CD4-positive, alpha-beta T cell treated with Interleukin-15 for 1 hour (primary cell): ENCODE measurements around the gene ANTXRL.
"Not testable (repeated sequence)": the region's sequence is repeated elsewhere in the genome, so short reads cannot be mapped to it uniquely, and the experiment has no call there.

Experiments
- DNase-seq: peaks from one replicate; pipeline ENCODE4 v3.0.0-alpha.2; 2020

The ANTXRL gene

GRCh38 chr10:46286991-46287693 is at the start of gene ANTXRL:
Gene ANTXRL, plus strand, starts transcription at chr10:46286997. Its CDS starts 266 bp downstream, at chr10:46287263.
- DNase-seq: no peak

DNA sequence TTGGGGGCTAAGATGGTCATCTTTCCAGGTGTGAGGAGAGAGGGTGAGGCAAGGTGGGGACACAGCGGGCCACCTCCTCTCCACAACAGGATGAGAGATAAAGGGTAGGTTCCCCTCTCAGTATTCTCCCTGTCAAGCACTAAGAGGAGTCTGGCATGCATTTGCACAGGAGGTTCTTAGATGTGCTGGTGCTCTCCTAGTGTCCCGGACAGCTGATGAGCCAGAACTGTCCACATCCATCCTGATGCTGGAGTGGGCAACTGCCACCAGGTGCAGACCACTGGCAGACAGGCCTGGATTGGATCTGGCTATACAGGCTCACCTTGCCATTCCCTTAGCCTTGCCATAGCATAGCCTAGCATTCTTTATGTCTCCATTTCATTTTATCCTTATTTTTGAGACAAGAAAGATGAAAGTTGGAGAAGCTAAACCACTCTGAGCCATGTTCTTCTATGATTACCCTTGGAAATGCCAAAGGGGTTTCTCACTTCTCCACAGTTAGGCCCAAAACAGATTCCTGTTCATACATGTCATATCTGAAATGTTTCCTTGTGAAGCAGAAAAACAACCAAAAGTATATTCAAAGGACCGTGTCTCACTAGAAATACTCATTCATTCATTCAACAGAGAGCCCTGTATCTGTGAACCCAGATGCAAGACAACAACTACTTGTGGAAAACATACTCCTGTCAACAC is 48.8 kb upstream of the ANTXRL start:
- no peak for DNase-seq

- DNase-seq: no peak
Measured at GRCh38 chr10:46239247-46239646, 47.5 kb upstream of the ANTXRL start.

DNA sequence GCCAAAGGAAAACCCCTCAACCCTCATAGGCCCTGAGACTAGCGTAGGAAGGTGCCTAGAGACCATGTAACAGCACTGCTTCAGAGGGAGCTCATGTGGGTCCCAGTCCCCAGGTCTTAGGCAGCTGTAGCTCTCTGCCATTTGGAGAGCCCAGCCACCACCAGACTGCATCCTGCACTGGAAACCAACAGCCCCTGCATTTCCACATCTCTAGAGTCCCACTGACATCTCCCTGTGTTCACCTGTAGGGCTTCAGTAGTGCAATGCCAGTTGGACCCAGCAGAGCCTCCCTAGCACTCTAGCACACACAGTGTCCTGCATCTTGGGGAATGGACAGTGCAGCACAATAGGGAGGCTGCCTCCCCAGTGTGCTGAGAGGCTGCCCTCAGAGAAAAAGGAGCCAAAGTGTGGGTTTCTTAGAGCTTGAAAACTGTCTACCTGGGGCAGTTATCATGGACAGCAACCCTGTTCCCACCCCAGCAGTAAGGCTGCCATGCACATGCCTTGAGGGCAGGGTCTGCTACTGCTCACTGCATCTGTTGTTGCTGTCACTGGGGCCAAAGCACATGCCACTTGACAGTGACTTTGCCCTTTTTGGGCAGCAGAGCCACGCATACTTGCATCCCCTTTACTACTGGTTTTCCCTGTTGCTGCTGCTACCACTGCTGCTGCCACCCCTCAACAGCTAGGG is 46.7 kb upstream of the ANTXRL start:
- DNase-seq: no peak

GRCh38 chr10:46240684-46241565 is 45.9 kb upstream of the ANTXRL start:
- no peak for DNase-seq

DNA sequence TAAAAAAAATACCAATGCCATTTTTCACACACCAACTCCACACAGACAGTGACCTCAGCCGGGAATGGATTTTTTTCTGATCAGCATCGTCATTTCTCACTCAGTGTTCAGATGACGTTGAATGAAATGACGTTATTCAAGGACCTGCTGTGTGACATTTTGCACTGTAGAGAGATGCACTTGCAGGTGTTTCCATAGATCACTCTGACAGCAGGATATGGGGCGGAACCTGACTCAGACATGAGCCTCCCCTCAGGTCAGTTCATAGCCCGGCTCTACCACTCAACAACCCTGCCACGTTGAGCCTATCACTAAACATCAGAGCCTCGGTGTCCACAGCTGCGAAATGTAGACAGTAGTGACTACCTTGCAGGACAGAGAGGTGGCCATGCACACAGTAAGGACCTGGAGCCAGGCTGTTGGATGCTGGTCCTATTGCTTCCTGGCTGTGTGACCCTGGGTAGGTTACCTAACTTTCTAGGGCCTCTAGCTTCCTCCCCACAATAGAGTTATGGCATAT is 41.4 kb upstream of the ANTXRL start:
- DNase-seq: no peak

GRCh38 chr10:46246400-46247180 is 40.2 kb upstream of the ANTXRL start:
- DNase-seq: not testable (repeated sequence)

- DNase-seq: no peak
Measured at GRCh38 chr10:46247181-46247475, 39.7 kb upstream of the ANTXRL start.

GRCh38 chr10:46247808-46248569 is 38.8 kb upstream of the ANTXRL start:
- DNase-seq: no peak

DNA sequence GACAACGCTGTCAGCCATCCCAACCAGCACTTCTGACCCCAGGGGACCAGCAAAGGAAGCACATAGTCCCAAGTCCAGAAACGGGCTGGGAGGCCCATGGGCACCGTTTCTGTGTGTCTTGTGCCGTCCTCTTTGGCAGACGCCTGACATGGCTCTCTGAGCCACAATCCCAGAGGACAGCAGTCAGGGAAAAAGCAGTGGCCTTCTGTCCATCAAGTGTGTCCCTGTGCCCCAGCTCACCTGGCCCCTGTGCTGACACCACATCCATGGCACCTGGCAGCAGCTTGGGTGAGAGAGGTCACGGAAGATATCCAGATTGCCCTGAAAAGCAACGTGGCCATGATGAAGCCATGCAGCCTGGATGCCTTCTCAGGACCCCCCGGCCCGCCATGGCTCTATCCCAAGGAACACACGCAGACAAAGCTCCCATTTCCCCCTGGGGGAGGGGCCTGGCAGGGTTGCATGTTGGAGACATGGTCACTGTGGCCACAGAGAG is 38.1 kb upstream of the ANTXRL start:
- DNase-seq: no peak

DNA sequence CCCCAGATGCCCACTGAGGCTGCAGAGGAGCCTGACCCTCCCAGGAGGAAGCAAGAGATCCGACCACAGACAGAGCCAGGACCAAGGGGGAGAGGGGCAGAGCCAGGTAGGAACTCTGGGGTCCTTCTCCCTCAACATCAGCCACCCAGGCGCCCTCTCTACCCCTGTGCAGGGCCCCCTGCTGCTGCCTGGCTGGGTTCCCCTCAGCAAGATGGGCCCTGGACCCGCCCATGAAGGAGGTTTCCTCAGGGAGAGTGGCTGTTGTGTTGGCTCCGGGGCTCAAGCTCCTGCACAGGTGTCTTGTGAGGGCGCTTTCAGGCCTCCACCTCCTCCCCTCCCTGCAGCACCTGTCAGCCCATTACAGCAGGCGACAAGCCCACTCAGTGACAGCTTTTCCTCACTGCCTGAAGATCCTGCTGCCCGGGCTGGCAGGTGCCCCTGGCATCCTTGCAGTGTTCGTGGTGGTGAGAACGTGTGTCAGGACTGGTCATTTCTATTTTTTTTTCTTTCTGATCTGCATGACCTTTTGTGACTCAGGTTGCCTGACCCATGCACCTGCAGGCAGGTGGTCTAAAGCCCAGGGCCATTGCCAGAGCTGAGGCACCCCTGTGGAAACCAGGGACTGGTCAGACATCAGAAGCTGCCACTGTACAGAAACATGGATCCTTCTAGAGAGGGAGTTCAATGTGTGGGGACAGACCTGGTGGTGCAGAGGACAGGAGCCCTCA is 37.0 kb upstream of the ANTXRL start:
- DNase-seq: not testable (repeated sequence)

GRCh38 chr10:46250481-46250880 is 36.3 kb upstream of the ANTXRL start:
- DNase-seq: no peak

GRCh38 chr10:46250898-46251856 is 35.6 kb upstream of the ANTXRL start:
- DNase-seq: no peak

DNA sequence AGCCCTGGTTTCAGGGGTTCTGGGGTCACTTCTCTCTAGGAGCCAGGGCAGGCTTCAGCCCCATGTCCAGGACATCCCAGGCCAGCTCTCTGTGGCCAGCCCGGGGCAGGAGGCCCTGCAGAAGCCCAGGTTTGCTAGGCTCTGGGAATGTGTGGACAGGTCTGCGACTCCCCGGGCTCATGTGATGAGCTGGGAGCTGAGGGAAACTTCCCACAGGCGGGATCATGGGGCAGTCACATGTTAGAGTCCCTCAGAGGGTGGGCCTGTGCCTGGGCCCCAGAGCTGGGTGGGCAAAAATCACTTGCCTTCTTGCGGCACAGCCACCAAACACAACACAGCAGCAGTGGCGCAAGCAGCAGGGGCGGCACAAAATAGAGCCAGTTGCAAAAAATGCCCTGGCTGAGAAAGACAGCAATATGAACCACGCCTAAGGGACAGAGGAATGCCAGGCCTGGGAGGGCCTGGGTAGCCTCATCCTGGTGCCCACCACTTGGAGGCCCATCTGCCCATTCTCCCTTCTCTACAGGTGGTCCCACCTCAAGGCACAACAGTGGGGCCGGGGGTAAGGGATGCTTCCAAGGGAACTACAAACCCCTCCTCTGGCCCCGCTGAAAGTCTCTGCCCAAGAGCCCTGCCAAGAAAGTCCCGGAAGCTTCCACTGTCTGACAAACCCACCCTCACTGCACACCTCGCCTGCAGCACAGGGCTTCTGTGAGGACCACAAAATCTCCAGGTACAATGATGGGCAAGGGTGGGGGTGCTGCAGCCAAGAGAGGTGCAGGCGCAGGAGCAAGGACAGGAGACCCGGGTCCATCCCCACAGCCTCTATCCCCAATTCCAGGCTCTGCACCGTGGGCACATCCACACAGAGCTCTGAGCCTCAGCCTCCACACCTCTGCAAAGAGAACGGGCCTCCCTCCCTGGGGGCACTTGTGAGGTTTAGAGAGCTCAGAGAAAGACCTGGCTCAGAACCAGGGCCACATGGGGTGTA is 34.6 kb upstream of the ANTXRL start:
- DNase-seq: no peak

DNA sequence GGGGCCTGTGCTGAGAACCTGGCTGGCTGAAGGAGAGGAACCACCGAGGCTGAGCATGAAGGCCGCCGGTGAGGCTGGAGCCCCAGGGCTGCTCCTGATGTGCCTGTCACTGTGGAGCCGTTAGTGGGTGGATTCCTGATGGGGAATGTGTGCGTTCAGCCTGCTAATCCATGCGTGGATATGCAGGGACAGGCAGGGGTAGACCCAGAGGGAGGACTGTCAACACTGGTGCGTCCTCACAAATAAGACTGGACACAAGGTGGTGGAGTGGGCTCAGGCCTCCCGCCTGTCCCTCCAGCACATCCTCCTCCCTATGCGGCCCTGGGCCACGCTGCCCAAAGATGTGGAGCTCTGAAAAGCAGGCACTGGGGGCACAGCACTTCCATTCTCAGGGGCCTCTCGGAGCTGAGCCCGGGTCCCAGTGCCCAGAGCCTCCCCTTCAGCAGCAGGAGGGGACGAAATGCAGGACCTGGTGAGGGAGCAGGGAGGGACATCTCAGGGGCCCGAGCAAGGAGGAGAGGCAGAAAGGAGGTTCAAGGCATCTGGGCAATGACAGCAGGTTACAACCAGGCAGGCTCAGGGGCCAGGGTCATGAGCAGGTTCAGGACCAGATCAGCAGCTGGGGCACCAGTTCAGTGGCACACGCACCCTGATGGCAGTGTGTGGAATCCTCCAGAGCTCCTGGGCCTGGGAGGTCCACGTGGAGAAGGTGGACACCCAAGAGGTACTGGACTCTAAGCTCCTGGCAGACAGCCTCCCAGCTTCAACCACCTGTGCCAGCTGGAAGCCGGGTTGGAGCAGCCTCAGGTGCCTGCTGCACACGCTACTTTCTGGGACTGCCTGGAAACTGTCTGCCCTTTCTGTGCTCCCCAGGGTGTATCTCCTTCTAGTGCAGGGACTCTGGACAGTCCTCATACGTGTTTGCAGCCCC is 33.5 kb upstream of the ANTXRL start:
- no peak for DNase-seq

DNA sequence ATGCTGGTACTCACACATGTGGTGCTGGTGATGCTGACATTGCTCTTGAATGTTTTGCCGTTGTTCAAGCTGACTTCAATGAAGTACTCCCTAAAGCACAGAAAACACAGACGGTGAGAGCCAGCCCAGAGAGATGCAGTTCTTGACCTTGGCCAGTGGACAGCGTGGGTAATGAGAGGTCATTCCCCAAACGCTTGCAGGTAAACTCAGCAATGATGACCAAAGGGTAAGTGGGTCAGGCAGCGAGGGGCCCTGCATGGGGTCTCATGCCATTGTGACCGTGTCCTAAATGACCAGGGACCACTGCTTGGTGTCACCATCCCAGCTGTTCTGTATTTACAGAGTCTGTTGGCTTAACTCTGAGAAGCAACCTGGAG is 32.8 kb upstream of the ANTXRL start:
- DNase-seq: no peak

DNA sequence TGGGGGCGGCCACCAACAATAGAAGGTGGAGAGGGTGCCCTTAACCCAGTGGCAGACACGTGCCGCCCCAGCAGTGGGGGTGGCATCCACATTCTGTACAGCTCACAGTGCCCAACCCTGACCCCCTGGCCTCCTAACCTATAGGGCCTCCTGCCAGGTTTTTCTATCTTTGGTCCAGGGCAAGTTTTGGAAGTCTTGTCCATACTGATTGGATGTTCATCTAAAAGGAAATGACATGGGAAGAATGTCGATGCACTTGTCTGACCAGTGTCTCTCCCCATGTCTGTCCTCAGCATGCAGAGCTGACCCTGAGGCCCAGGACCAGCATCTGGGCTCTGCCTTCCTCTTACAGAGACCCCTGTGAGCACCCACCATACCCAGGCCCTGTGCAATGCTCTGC is 32.3 kb upstream of the ANTXRL start:
- no peak for DNase-seq
